NCI-H460 (cell line): ENCODE data around the gene KIF27. TPM values are rescaled to one million over a fixed set of nuclear protein-coding genes. Genes with fewer than 3 reads are reported as not detected.
"Not testable (repeated sequence)": the region's sequence is repeated elsewhere in the genome, so short reads cannot be mapped to it uniquely, and the experiment has no call there.

ENCODE experiments used
- DNase-seq: peaks from one replicate; pipeline ENCODE4 v3.0.0-alpha.2; 2016; ENCODE audit warnings: low read depth; ENCODE audit errors: extremely low read depth
- polyA plus RNA-seq: library from polyadenylated mRNA; depleted of rRNA; stranded (reverse); fragments of >200 nt; gene quantifications from 2 replicates; pipeline ENCODE4 v1.2.3, GENCODE V29; 2014; cell fraction: nucleus; rRNA removed
- total RNA-seq: library from RNA; depleted of rRNA; stranded (reverse); fragments of >200 nt; shearing (Covaris generic); gene quantifications from 2 replicates; pipeline ENCODE4 v1.2.3, GENCODE V29; 2014; rRNA removed

Gene KIF27, protein sequence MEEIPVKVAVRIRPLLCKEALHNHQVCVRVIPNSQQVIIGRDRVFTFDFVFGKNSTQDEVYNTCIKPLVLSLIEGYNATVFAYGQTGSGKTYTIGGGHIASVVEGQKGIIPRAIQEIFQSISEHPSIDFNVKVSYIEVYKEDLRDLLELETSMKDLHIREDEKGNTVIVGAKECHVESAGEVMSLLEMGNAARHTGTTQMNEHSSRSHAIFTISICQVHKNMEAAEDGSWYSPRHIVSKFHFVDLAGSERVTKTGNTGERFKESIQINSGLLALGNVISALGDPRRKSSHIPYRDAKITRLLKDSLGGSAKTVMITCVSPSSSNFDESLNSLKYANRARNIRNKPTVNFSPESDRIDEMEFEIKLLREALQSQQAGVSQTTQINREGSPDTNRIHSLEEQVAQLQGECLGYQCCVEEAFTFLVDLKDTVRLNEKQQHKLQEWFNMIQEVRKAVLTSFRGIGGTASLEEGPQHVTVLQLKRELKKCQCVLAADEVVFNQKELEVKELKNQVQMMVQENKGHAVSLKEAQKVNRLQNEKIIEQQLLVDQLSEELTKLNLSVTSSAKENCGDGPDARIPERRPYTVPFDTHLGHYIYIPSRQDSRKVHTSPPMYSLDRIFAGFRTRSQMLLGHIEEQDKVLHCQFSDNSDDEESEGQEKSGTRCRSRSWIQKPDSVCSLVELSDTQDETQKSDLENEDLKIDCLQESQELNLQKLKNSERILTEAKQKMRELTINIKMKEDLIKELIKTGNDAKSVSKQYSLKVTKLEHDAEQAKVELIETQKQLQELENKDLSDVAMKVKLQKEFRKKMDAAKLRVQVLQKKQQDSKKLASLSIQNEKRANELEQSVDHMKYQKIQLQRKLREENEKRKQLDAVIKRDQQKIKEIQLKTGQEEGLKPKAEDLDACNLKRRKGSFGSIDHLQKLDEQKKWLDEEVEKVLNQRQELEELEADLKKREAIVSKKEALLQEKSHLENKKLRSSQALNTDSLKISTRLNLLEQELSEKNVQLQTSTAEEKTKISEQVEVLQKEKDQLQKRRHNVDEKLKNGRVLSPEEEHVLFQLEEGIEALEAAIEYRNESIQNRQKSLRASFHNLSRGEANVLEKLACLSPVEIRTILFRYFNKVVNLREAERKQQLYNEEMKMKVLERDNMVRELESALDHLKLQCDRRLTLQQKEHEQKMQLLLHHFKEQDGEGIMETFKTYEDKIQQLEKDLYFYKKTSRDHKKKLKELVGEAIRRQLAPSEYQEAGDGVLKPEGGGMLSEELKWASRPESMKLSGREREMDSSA (N-terminal part only)
- 4.3 and 4.6 TPM in 2 replicates for total RNA-seq
- polyA plus RNA-seq, result 1.1 and 6.2 TPM in 2 replicates

DNA sequence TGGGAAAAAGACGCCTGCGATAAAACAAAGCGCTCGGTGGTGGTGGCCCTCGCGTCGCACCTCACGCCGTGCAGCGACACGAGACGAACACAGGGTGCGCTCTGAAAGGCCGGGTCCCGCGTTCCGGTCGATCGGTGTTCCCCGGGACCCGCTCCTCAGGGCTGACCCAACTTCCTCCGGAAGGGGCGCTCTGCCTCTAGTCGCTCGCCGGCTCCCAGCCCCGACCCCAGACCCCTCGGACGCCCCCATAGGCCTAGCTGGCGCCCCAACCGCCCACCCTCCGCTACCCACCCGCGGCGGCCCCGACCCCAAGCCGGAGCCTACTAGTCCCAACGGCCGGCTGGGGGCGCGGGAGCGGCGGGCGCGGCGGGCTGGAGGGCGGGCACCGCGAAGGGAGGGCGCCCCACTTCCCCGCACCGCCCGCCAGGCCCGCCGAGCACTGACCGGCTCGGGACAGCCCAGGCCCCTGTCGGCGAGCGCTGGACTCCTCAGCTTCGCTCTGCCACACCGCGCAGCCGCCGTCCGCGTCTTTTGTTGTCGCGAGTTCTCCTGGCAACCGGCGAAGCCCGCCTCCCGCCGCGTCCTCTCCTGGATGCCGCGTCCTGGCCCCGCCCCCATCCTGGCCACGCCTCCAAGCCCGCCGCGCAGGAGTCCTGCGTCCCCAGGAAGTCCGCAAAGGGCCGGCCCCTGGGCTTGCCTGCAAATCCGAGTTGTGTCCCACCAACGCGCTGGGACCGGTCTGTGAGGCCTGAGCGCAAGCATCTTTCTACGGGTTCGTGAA is at the start of gene KIF27:
TSS of gene KIF27 (minus strand) at position 506 of the 781 bp plus-strand sequence. CDS start 5,841 bp downstream, outside the sequence.
- DNase-seq, result peak; percentile 96

DNA sequence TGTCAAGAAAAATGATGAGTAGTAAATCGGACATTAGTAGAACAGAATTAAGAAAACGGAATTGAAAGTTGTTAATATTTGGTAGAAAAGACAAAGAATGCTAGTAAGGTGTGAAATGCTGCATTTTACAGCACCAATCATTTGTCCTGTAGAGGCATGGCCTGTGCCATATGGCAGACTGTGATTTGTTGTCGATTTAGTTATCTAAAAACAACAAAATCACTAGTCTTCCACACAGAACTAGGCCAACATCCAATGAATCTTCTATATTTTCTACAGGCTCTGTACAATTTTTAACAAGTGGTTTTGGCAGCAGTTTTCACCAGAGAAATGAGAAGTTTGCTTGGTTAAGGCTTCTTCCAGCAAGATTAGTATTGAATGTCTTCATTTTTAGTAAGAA is 48.4 kb upstream of the KIF27 start:
- DNase-seq, result no peak

DNA sequence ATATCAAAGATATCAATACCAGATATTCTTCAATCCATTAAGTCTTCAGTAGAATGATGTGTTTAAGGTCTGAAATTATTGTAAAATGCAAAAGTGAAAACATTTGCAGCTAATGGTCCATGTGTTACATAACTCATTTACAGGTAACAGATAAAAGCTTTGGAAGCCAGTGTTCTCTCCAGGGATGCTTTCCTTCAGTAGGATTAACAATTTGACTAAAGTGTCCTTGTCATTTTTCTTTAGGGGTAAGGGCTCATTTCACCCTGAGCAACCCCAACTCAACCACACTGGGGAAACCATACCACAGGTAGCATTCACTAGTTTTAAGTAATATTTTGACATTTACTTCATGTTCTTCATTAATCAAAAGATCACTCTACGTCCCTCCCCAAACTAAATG is 45.8 kb upstream of the KIF27 start:
- DNase-seq, result no peak

DNA sequence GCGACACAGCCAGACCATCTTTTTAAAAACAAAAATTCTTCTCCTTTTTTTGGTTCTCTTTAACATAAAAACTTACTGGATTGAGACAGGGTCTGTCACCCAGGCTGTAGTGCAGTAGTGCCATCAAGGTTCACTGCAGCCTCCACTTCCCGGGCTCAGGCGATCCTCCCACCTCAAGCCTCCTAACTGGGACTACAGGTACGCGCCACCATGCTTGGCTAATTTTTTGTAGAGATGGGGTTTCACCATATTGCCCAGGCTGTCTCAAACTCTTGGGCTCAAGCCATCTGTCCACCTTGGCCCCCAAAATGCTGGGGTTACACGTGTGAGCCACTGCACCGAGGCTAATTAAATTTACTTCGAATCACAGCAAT is 45.0 kb upstream of the KIF27 start:
- DNase-seq, result no peak

DNA sequence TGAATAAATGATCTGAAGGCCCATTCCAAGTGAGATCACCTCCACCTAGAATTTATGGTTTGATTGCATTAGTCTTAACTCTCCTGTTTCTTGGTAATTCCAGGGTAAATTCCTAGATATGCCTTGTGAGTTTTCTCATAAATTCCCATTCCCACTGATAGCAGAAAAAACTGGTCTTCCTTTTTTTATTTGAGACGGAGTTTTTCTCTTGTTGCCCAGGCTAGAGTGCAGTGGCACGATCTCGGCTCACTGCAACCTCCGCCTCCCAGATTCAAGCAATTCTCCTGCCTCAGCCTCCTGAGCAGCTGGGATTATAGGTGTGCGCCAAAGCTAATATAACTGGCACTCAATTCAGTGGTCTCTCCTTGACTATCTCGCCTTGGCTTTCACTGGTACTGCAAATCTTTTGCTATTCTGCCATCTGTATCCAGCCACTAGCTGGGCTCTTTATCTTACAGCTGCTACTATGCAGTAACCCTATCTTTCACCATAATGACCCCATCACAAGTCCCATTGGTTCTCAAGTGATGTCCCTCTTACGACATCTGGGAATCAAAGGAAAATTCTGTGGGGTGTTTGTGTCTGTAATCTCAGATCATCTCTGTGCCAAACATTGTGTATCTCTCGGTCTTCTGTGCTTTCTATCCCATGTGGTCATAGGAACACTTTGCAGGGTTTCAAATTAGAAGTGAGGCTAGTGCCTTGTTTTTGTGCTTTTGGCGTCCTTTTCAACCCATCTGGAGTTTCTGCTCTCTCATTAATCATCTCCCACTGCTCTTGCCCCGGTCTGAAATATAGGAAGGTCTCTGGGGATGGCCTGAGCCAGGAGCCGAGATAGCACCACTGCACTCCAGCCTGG is 44.3 kb upstream of the KIF27 start:
- no peak for DNase-seq

DNA sequence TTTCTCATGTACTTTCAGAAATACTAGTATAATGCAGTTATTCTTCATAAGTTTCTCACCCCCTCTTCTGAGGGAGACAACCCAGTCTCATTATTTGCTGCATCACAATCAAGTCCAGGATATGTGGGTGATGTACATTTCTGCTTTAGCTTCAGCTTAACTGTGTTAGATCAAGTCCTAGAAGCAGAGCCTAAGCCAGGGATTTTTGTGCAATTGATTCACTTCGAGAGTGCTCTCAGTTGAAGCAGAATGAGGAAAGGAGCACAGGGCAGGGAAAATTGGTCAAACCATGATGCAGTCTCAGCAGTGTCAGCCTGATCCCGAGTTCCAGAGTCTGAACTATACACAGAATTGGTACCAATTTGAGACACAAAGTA is 43.7 kb upstream of the KIF27 start:
- DNase-seq, result no peak

DNA sequence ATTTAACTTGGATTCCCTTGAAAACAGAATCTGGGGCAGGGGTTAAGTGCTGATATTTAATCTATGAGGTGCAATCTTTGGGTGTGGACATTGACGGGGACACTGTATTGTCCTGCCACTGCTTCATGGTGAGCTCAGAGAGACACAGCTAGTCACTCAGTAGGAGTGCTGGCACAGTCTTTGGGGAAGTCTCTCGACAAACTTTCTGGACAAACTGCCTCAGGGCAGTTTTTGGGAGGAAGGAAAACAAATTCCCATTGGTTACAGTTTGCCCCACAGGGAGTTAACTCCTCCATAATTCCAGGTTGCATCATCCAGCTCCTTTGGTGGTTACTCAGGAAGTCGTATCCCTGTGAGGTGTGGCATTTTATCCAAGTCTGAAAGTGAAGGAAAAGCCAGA is 40.9 kb upstream of the KIF27 start:
- DNase-seq, result no peak

DNA sequence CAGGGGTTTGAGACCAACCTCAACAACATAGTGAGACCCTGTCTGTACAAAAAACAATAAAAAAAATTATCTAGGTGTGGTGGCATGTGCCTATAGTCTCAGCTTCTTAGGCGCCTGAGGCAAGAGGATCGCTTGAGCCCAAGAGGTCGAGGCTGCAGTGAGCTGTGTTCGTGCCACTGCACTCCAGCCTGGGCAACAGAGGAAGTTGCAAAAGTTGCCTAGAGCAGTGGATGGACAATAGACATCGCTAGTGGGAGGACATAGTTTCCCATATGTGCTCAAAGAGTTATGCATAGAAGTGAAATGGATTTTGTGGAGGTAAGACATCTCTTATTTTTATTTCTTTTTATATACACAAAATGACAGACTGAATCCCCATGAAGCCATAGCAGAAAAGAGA is 39.8 kb upstream of the KIF27 start:
- no peak for DNase-seq

DNA sequence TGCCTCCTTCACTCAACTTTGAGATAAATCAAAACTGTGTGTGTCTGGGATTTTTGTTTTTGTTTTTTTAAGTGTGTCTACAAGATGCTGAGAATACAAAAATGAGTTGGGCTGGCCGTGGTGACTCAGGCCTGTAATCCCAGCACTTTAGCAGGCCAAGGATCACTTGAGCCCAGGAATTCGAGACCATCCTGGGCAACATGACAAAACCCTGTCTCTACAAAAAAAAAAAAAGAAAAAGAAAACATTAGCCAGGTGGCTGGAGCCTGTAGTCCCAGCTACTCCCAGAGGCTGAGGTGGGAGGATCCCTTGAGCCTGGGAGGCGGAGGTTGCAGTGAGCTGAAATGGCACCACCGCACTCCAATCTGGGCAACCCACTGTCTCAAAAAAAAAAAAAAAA is 37.8 kb upstream of the KIF27 start:
- no peak for DNase-seq

DNA sequence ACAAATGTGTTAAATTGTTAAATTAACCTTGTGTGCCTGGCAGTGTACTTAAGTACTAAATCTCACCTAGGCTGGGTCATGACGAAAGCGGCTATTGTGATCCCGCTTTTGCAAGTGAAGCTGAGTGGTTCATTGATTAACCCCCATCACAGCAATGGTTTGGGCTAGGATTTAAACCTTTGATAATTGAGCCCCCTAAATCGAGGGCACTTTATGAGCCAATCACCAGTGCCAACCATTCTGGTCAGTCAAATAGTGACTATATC is 35.9 kb upstream of the KIF27 start:
- no peak for DNase-seq

DNA sequence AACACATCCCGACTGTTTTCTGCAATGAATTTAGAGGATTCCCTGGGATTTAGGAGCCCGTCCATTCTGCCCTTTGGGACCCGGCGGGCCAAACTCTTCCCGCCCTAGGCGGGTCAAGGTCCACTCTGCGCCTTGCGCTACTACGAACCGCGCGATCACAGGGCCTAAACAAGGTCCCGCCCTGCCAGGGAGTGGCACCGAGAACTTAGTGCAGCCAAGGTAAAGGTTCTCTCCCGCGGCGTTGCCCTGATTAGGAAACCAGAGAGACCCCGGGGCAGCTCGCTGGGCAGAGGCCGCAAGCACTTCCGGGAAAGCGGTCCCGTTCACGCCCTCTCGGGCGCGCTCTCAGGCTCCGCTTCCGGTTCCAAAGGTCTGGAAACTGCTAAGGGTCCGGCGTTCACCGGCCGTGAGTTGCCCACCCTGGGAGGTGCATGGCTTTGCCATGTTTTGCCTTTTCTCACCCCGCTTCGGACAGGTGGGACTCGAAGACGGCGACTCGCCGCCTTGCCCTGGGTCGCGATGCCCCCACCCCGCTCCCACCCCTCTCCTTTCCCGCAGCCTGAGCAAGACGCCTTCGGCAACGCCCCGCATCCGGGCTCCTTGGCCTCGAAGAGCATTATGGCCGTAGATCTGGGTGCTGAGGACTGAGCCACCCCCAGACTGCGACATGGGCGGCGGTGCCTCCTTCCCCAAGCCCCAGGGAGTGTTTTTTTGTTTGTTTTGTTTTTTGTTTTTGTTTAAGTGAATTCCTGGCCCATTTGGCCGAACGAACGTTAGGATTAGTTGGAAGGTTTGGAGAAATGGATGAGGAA is 35.4 kb upstream of the KIF27 start:
- DNase-seq, result peak; percentile 58

DNA sequence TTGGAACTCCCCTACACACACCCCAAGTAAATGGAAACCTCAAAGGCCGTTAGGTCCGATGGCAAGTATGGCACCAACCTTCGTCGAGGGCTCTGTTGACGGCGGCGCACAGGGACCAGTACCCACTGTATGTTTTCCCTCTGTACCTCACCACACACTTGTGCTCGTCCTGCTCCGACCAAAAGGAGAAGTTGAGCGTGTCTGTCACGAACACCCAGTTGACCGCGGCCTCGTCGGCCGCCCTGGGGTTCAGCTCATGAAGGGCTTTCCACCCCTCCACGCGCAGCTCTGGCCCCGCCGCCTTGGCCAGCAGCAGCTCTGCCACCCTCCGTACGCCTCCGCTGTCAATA is 34.8 kb upstream of the KIF27 start:
- no peak for DNase-seq

DNA sequence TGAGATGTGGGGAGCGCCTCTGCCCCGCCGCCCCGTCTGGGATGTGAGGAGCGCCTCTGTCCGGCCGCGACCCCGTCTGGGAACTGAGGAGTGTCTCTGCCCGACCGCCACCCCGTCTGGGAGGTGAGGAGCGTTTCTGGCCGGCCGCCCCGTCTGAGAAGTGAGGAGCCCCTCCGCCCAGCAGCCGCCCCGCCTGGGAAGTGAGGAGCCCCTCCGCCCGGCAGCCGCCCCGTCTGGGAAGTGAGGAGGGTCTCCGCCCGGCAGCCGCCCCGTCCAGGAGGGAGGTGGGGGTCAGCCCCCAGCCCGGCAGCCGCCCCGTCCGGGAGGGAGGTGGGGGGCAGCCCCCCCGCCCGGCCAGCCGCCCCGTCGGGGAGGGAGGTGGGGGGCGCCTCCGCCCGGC is 26.9 kb upstream of the KIF27 start:
- DNase-seq, result not testable (repeated sequence)

DNA sequence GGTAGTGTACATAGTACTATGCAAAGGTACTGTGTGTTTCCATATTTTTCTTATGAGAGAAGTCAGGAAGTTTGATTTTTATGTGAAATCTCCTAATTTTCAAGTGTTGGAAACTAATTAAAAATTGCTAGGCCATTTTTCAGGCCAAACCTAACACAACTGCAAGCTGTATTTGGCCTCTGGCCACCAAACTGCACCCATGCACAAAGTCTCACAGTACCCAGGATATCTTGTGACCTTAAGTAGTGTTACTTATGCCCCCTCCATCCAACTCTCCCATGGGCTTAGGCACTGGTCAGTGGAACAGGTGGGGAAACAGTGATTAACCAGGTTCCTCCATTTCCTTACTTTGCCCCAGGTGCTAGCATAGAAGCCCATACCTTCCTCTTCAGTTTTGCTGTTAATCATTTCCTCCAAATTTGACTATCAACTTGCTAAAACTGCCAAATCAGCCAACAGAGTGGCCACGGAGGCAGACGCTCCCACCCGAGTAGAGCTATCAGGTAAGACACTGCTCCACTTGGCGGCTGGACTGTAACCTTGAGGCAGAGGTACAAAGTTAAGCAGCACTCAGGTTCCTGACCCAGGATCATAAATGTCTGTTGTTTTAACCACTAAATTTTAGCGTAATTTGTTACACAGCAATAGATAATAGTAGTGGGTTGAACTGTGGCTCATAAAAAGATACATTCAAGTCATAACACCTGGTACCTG is 19.5 kb upstream of the KIF27 start:
- DNase-seq, result no peak

DNA sequence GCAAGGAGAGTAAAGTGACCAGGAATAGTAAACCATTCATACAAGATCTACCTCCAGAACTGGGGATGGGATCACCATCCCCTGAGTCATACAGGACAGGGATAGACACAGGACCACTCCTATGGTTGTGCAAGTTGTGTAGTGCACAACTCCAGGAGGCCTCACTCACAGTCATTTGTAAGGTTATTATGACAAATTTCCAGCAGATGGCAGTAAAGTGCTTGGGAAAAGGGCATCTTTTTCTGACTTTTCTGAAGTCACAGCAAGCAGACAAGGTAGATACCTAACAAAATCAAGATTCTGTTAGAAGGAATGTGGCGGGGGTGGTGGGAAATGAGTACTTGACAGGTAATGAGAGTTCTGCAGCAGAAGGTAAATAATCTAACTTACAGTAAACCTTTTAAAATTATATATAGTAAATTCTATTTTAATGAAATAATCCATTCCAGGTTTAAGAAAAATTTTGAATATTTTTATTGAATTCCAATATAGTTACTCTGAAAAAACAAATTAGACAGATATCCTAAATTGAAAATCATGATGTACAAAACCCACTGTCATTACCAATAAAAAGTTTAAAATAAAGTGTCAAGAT is 16.7 kb upstream of the KIF27 start:
- peak; percentile 76 for DNase-seq

DNA sequence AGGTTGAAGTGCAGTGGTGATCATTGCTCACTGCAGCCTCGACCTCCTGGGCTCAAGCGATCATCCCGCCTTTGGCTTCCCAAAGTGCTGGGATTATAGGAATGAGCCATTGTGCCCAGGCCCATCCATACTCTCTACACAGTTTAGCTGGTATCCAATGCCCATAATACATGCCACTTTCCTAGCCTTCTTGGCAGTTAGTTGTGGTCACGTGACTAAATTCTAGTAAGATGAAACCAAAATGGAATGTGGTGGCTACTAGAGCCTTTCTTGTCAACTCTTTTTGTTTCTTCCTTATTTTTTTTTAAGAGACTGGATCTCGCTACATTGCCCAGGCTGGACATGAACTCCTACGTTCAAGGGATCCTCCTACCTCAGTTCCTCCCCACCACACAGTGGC is 15.3 kb upstream of the KIF27 start:
- DNase-seq, result no peak

DNA sequence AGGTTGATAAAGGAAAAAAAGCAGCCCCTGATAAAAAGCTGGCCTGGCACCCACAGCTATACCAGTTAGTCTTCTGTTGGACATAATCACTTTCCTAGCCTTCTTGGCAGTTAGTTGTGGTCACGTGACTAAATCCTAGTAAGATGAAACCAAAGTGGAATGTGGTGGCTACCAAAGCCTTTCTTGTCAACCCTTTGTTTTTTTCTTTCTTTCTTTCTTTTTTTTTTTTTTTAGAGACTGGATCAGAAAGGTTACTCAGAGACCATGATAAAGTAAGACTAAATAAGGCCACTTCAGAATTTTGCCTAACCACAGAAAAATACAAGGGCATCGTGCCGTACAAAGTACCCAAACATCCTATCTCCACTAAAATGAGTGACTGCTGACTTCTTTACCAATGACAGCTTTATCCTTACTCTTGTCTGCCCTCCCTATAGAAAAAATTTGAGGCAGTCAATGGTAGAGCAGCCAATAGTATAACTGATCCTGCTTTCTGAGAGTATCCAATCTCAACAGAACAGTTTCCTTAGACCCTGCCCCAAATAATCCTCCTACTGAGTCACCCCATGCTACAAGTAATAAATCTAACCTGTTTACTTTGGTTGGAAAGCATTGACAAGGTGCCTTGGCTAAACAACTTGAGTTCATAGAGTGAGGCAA is 14.2 kb upstream of the KIF27 start:
- no peak for DNase-seq
